SU-DHL-6 (cell line): ENCODE data around the gene RAPSN.

Source experiments
- EZH2phosphoT487 ChIP-seq: fragments of 200-600 bp; sonication (generic), shearing (Covaris generic); conservative IDR thresholded peaks from 2 replicates; pipeline ENCODE4 v1.6.1; 2018; ENCODE audit warnings: mild to moderate bottlenecking, antibody characterized with exemption, low read length, moderate library complexity, mixed read lengths
- TF ChIP-seq, protein P1 (sequence below): fragments of 200-600 bp; sonication (generic); IDR thresholded peaks from one replicate; pipeline ENCODE4 v1.5.1; 2017; ENCODE audit warnings: antibody characterized with exemption, mild to moderate bottlenecking, low read length, moderate library complexity; ENCODE audit not compliant: insufficient read depth, poor library complexity, severe bottlenecking

DNA sequence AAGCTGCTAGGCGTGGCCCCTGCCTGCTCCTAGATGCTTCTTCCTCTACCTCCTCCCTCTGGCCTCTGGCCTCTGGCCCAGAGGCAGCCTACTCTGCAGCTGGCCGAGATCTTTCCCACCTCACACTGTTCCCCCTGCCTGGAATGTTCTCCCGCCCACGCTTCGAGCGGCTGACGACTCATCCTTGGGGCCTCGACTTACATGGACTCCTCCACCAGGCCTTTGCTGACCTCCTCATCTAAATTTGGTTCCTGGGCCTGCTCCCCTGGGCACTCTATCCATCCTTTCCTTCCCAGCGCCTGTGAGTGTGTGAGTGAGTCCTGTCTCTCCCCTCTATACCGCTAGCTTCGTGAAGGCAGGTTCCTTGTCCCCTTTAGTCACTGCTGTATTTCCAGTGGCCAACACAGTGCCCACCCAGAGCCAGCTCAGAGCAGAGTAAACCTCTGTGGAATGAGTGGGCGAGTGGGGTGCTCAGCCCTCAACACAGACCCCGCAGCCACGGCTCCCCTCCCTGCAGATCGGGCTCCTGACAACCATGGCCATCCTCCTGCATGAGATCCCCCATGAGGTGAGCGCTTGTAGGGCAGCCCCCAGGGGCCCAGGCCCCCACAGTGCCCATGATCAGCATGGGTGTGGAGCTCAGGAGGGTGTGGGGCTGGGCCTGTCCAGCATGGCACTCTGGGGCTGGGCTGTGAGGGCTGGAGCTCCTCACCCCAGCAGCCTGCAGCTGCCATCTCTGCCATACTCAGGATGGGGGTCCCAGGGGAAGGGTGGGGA, 34.8 kb downstream of the RAPSN start:
- TF ChIP-seq, protein P1, sequence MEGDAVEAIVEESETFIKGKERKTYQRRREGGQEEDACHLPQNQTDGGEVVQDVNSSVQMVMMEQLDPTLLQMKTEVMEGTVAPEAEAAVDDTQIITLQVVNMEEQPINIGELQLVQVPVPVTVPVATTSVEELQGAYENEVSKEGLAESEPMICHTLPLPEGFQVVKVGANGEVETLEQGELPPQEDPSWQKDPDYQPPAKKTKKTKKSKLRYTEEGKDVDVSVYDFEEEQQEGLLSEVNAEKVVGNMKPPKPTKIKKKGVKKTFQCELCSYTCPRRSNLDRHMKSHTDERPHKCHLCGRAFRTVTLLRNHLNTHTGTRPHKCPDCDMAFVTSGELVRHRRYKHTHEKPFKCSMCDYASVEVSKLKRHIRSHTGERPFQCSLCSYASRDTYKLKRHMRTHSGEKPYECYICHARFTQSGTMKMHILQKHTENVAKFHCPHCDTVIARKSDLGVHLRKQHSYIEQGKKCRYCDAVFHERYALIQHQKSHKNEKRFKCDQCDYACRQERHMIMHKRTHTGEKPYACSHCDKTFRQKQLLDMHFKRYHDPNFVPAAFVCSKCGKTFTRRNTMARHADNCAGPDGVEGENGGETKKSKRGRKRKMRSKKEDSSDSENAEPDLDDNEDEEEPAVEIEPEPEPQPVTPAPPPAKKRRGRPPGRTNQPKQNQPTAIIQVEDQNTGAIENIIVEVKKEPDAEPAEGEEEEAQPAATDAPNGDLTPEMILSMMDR = no peak
- no peak for TF ChIP-seq EZH2phosphoT487
